ENCODE measurements around the gene SAMD14.

SAMD14 gene

GRCh38 chr17:50109207-50109606 is 20.8 kb downstream of the SAMD14 start:
- Mint-ChIP-seq H3K4me3 (no peak overlapping the region), H3K36me3 (ENCODE audit: low read depth) (peaks cover 5% of the 10 kb centered on the region), H3K27ac (no peak overlapping the region), H3K27me3 (ENCODE audit: low read depth) (no peaks in the 10 kb centered on the region), H3K4me1 (ENCODE audit: low read depth) (no peaks in the 10 kb centered on the region), H3K9me3 (no peaks in the 10 kb centered on the region)

GRCh38 chr17:50108556-50108955 is 21.4 kb downstream of the SAMD14 start:
- H3K9me3 Mint-ChIP-seq = no peaks in the 10 kb centered on the region
- no peak overlapping the region for H3K4me3 Mint-ChIP-seq
- H3K36me3 Mint-ChIP-seq (ENCODE audit: low read depth) = peaks cover 5% of the 10 kb centered on the region
- no peaks in the 10 kb centered on the region for H3K27me3 Mint-ChIP-seq (ENCODE audit: low read depth)
- no peak overlapping the region for H3K27ac Mint-ChIP-seq
- H3K4me1 Mint-ChIP-seq (ENCODE audit: low read depth) = no peaks in the 10 kb centered on the region

- H3K4me3 Mint-ChIP-seq = no peak overlapping the region
- no peaks in the 10 kb centered on the region for H3K27me3 Mint-ChIP-seq (ENCODE audit: low read depth)
- no peaks in the 10 kb centered on the region for H3K9me3 Mint-ChIP-seq
- no peak overlapping the region for H3K27ac Mint-ChIP-seq
- H3K4me1 Mint-ChIP-seq (ENCODE audit: low read depth) = no peaks in the 10 kb centered on the region
- peaks cover 5% of the 10 kb centered on the region for H3K36me3 Mint-ChIP-seq (ENCODE audit: low read depth)
These were observed 22.1 kb downstream of the SAMD14 start for GRCh38 chr17:50107790-50108414.

- Mint-ChIP-seq H3K36me3 (ENCODE audit: low read depth) (peaks cover 5% of the 10 kb centered on the region), H3K4me1 (ENCODE audit: low read depth) (no peaks in the 10 kb centered on the region)
These were observed 23.4 kb downstream of the SAMD14 start for GRCh38 chr17:50106393-50107131.

GRCh38 chr17:50105811-50106210 is 24.1 kb downstream of the SAMD14 start:
- no peak overlapping the region for H3K4me3 Mint-ChIP-seq
- H3K9me3 Mint-ChIP-seq = no peaks in the 10 kb centered on the region
- no peaks in the 10 kb centered on the region for H3K4me1 Mint-ChIP-seq (ENCODE audit: low read depth)
- H3K27ac Mint-ChIP-seq = no peak overlapping the region
- no peaks in the 10 kb centered on the region for H3K27me3 Mint-ChIP-seq (ENCODE audit: low read depth)
- H3K36me3 Mint-ChIP-seq (ENCODE audit: low read depth) = peaks cover 5% of the 10 kb centered on the region

More at GRCh38 chr17:50106393-50107131, 23.4 kb downstream of the SAMD14 start:
- H3K9me3 Mint-ChIP-seq = no peaks in the 10 kb centered on the region
- H3K27me3 Mint-ChIP-seq (ENCODE audit: low read depth) = no peaks in the 10 kb centered on the region
- H3K4me3 Mint-ChIP-seq = no peak overlapping the region
- no peak overlapping the region for H3K27ac Mint-ChIP-seq

- Mint-ChIP-seq H3K36me3 (ENCODE audit: low read depth) (peaks cover 7% of the 10 kb centered on the region), H3K4me3 (no peak overlapping the region), H3K27ac (no peak overlapping the region), H3K27me3 (ENCODE audit: low read depth) (no peaks in the 10 kb centered on the region), H3K4me1 (ENCODE audit: low read depth) (no peaks in the 10 kb centered on the region), H3K9me3 (no peaks in the 10 kb centered on the region)
These were observed 26.0 kb downstream of the SAMD14 start for GRCh38 chr17:50103941-50104340.

- Mint-ChIP-seq H3K36me3 (ENCODE audit: low read depth) (peaks cover 6% of the 10 kb centered on the region), H3K27ac (no peak overlapping the region), H3K27me3 (ENCODE audit: low read depth) (no peaks in the 10 kb centered on the region), H3K4me3 (no peak overlapping the region), H3K9me3 (no peaks in the 10 kb centered on the region), H3K4me1 (ENCODE audit: low read depth) (no peaks in the 10 kb centered on the region)
These were observed 26.7 kb downstream of the SAMD14 start for GRCh38 chr17:50103252-50103651.

GRCh38 chr17:50102164-50102991 is 27.6 kb downstream of the SAMD14 start:
- no peaks in the 10 kb centered on the region for H3K27me3 Mint-ChIP-seq (ENCODE audit: low read depth)

GRCh38 chr17:50101346-50102163 is 28.4 kb downstream of the SAMD14 start:
- H3K4me3 Mint-ChIP-seq = no peak overlapping the region
- H3K27ac Mint-ChIP-seq = no peak overlapping the region
- H3K9me3 Mint-ChIP-seq = no peaks in the 10 kb centered on the region
- H3K27me3 Mint-ChIP-seq (ENCODE audit: low read depth) = no peaks in the 10 kb centered on the region
- H3K36me3 Mint-ChIP-seq (ENCODE audit: low read depth) = peaks cover 6% of the 10 kb centered on the region
- no peaks in the 10 kb centered on the region for H3K4me1 Mint-ChIP-seq (ENCODE audit: low read depth)

More at GRCh38 chr17:50102164-50102991, 27.6 kb downstream of the SAMD14 start:
- Mint-ChIP-seq H3K36me3 (ENCODE audit: low read depth) (peaks cover 6% of the 10 kb centered on the region), H3K9me3 (no peaks in the 10 kb centered on the region), H3K27ac (no peak overlapping the region), H3K4me3 (no peak overlapping the region), H3K4me1 (ENCODE audit: low read depth) (no peaks in the 10 kb centered on the region)

- no peaks in the 10 kb centered on the region for H3K27me3 Mint-ChIP-seq (ENCODE audit: low read depth)
- peaks cover 4% of the 10 kb centered on the region for H3K36me3 Mint-ChIP-seq (ENCODE audit: low read depth)
- peaks cover 2% of the 10 kb centered on the region for H3K4me1 Mint-ChIP-seq (ENCODE audit: low read depth)
- no peak overlapping the region for H3K27ac Mint-ChIP-seq
- no peak overlapping the region for H3K4me3 Mint-ChIP-seq
- H3K9me3 Mint-ChIP-seq = no peaks in the 10 kb centered on the region
These were observed 29.0 kb downstream of the SAMD14 start for GRCh38 chr17:50100921-50101345.

GRCh38 chr17:50100480-50100883 is 29.5 kb downstream of the SAMD14 start:
- Mint-ChIP-seq H3K27ac (no peak overlapping the region), H3K4me3 (no peak overlapping the region), H3K9me3 (no peaks in the 10 kb centered on the region), H3K27me3 (ENCODE audit: low read depth) (no peaks in the 10 kb centered on the region), H3K4me1 (ENCODE audit: low read depth) (peaks cover 6% of the 10 kb centered on the region), H3K36me3 (ENCODE audit: low read depth) (peaks cover 4% of the 10 kb centered on the region)

GRCh38 chr17:50099003-50099402 is 31.0 kb downstream of the SAMD14 start:
- Mint-ChIP-seq H3K9me3 (no peaks in the 10 kb centered on the region), H3K4me3 (no peak overlapping the region), H3K27ac (no peak overlapping the region), H3K4me1 (ENCODE audit: low read depth) (peaks cover 14% of the 10 kb centered on the region), H3K27me3 (ENCODE audit: low read depth) (no peaks in the 10 kb centered on the region), H3K36me3 (ENCODE audit: low read depth) (peaks cover 4% of the 10 kb centered on the region)

- H3K4me3 Mint-ChIP-seq = no peak overlapping the region
- H3K4me1 Mint-ChIP-seq (ENCODE audit: low read depth) = peaks cover 14% of the 10 kb centered on the region
- H3K27me3 Mint-ChIP-seq (ENCODE audit: low read depth) = no peaks in the 10 kb centered on the region
- no peaks in the 10 kb centered on the region for H3K9me3 Mint-ChIP-seq
- peaks cover 4% of the 10 kb centered on the region for H3K36me3 Mint-ChIP-seq (ENCODE audit: low read depth)
- no peak overlapping the region for H3K27ac Mint-ChIP-seq
These were observed 31.4 kb downstream of the SAMD14 start for GRCh38 chr17:50098583-50098982.

- H3K4me3 Mint-ChIP-seq = no peak overlapping the region
- peaks cover 16% of the 10 kb centered on the region for H3K4me1 Mint-ChIP-seq (ENCODE audit: low read depth)
- no peaks in the 10 kb centered on the region for H3K9me3 Mint-ChIP-seq
- H3K27me3 Mint-ChIP-seq (ENCODE audit: low read depth) = no peaks in the 10 kb centered on the region
- H3K27ac Mint-ChIP-seq = no peak overlapping the region
- peaks cover 4% of the 10 kb centered on the region for H3K36me3 Mint-ChIP-seq (ENCODE audit: low read depth)
These were observed 32.0 kb downstream of the SAMD14 start for GRCh38 chr17:50097926-50098325.
